DOHH2 (cell line): ENCODE measurements around the gene FAAP100.

Experiments
- EZH2phosphoT487 ChIP-seq: fragments of 200-600 bp; sonication (generic); IDR thresholded peaks from 2 replicates; pipeline ENCODE4 v1.6.1; 2017; ENCODE audit warnings: borderline replicate concordance, mild to moderate bottlenecking, antibody characterized with exemption, low read length, moderate library complexity, mixed read lengths
- TF ChIP-seq, protein P1 (sequence below): fragments of 200-600 bp; sonication (generic); IDR thresholded peaks from one replicate; pipeline ENCODE4 v1.5.1; 2014; ENCODE audit warnings: antibody characterized with exemption, mild to moderate bottlenecking, low read depth, low read length; ENCODE audit not compliant: poor library complexity, severe bottlenecking

DNA sequence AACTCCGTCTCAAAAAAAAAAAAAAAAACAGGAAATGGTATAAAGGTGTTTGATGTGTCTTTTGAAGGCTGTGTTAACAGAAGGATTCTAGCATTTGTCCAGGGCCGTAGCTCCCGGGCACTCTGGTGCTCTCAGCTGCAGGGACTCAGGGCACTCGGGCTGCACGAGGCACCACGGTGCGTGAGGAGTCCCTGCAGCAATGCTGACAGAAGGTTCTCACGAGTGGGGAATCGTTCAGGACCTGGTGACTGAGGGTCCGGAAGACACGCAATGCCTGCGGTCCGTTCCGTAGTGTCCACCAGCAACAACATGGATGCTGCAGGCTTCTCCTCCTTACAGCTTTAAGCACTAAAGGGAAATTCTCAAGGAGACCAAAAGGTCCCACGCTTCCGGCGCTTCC is 12.6 kb upstream of the FAAP100 start:
- TF ChIP-seq, protein P1, sequence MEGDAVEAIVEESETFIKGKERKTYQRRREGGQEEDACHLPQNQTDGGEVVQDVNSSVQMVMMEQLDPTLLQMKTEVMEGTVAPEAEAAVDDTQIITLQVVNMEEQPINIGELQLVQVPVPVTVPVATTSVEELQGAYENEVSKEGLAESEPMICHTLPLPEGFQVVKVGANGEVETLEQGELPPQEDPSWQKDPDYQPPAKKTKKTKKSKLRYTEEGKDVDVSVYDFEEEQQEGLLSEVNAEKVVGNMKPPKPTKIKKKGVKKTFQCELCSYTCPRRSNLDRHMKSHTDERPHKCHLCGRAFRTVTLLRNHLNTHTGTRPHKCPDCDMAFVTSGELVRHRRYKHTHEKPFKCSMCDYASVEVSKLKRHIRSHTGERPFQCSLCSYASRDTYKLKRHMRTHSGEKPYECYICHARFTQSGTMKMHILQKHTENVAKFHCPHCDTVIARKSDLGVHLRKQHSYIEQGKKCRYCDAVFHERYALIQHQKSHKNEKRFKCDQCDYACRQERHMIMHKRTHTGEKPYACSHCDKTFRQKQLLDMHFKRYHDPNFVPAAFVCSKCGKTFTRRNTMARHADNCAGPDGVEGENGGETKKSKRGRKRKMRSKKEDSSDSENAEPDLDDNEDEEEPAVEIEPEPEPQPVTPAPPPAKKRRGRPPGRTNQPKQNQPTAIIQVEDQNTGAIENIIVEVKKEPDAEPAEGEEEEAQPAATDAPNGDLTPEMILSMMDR, result no peak
- no peak for TF ChIP-seq EZH2phosphoT487
